GM21360 (cell line): ENCODE measurements around the gene HSD17B7.
A peak's percentile ranks its signal among the peaks of the same experiment; 100 is the strongest.
"Not testable (repeated sequence)": the region's sequence is repeated elsewhere in the genome, so short reads cannot be mapped to it uniquely, and the experiment has no call there.

Source experiments
- ATAC-seq: cut with Tn5 transposase; IDR thresholded peaks from one replicate; pipeline ENCODE4 v1.9.1; 2021; ENCODE audit warnings: mild to moderate bottlenecking, moderate library complexity; ENCODE audit not compliant: unreplicated experiment

Gene HSD17B7

GRCh38 chr1:162790303-162790984 lies at the start of gene HSD17B7:
Gene HSD17B7, plus strand, starts transcription at chr1:162790702. Its CDS starts 99 bp downstream, at chr1:162790801.
- peak; percentile 100 for ATAC-seq

- ATAC-seq, result no peak
Measured at GRCh38 chr1:162740755-162741154, 49.7 kb upstream of the HSD17B7 start.

- no peak for ATAC-seq
Measured at GRCh38 chr1:162741574-162741973, 48.9 kb upstream of the HSD17B7 start.

- not testable (repeated sequence) for ATAC-seq
Measured at GRCh38 chr1:162746264-162746942, 44.1 kb upstream of the HSD17B7 start.

GRCh38 chr1:162753001-162753658 lies 37.4 kb upstream of the HSD17B7 start:
- no peak for ATAC-seq

GRCh38 chr1:162753998-162754585 lies 36.4 kb upstream of the HSD17B7 start:
- no peak for ATAC-seq

- ATAC-seq, result no peak
Measured at GRCh38 chr1:162755306-162755705, 35.2 kb upstream of the HSD17B7 start.

- no peak for ATAC-seq
Measured at GRCh38 chr1:162756523-162756922, 34.0 kb upstream of the HSD17B7 start.

GRCh38 chr1:162757476-162757875 lies 33.0 kb upstream of the HSD17B7 start:
- ATAC-seq, result no peak

- ATAC-seq, result no peak
Measured at GRCh38 chr1:162765788-162766187, 24.7 kb upstream of the HSD17B7 start.

GRCh38 chr1:162772571-162773154 lies 17.8 kb upstream of the HSD17B7 start:
- no peak for ATAC-seq

GRCh38 chr1:162774007-162774406 lies 16.5 kb upstream of the HSD17B7 start:
- ATAC-seq, result no peak

- no peak for ATAC-seq
Measured at GRCh38 chr1:162779043-162779442, 11.5 kb upstream of the HSD17B7 start.

- ATAC-seq, result no peak
Measured at GRCh38 chr1:162782671-162783070, 7.8 kb upstream of the HSD17B7 start.

- ATAC-seq, result not testable (repeated sequence)
Measured at GRCh38 chr1:162784926-162785325, 5.6 kb upstream of the HSD17B7 start.

GRCh38 chr1:162788783-162789182 lies 1.7 kb upstream of the HSD17B7 start:
- ATAC-seq, result not testable (repeated sequence)

- ATAC-seq, result not testable (repeated sequence)
Measured at GRCh38 chr1:162790985-162791357, 469 bp downstream of the HSD17B7 start.

GRCh38 chr1:162794284-162794683 lies 3.8 kb downstream of the HSD17B7 start:
- ATAC-seq, result not testable (repeated sequence)

GRCh38 chr1:162796617-162797279 lies 6.2 kb downstream of the HSD17B7 start:
- not testable (repeated sequence) for ATAC-seq

GRCh38 chr1:162799995-162800830 lies 9.7 kb downstream of the HSD17B7 start:
- not testable (repeated sequence) for ATAC-seq
